Hepatocyte (in vitro differentiated cells): ENCODE results near the gene ADAP2. TPM values are rescaled to one million over a fixed set of nuclear protein-coding genes. Genes with fewer than 3 reads are reported as not detected.

Experiments used
- DNase-seq: peaks from one replicate; pipeline ENCODE4 v3.0.0-alpha.2; 2016; ENCODE audit warnings: low spot score
- H2AFZ ChIP-seq: fragments of 200-600 bp; sonication (generic); 2 replicates; pipeline ENCODE4 v1.6.0; 2016; ENCODE audit warnings: antibody characterized with exemption, mild to moderate bottlenecking
- H3K27ac ChIP-seq: fragments of 200-600 bp; sonication (generic); 2 replicates; pipeline ENCODE4 v1.5.1; 2016; ENCODE audit warnings: mild to moderate bottlenecking
- H3K27me3 ChIP-seq: fragments of 200-600 bp; sonication (generic); 2 replicates; pipeline ENCODE4 v1.6.1; 2016
- H3K36me3 ChIP-seq: fragments of 200-600 bp; sonication (generic); replicated peaks from 2 replicates; pipeline ENCODE4 v1.5.1; 2016; ENCODE audit warnings: low read depth; ENCODE audit not compliant: insufficient read depth
- H3K4me1 ChIP-seq: fragments of 200-600 bp; sonication (generic); 2 replicates; pipeline ENCODE4 v1.5.1; 2016; ENCODE audit warnings: mild to moderate bottlenecking, moderate library complexity; ENCODE audit not compliant: insufficient read depth
- H3K4me2 ChIP-seq: fragments of 200-600 bp; sonication (generic); 2 replicates; pipeline ENCODE4 v1.6.0; 2016
- H3K4me3 ChIP-seq: fragments of 200-600 bp; sonication (generic); 2 replicates; pipeline ENCODE4 v1.5.1; 2016; ENCODE audit warnings: mild to moderate bottlenecking
- H3K79me2 ChIP-seq: fragments of 200-600 bp; sonication (generic); 2 replicates; pipeline ENCODE4 v1.6.0; 2017; ENCODE audit warnings: mild to moderate bottlenecking
- H3K9me2 ChIP-seq: fragments of 200-600 bp; sonication (generic); replicated peaks from 2 replicates; pipeline ENCODE4 v1.6.0; 2017; ENCODE audit warnings: mild to moderate bottlenecking; ENCODE audit not compliant: insufficient read depth
- H3K9me3 ChIP-seq: fragments of 200-600 bp; sonication (generic); 2 replicates; pipeline ENCODE4 v1.5.1; 2016; ENCODE audit warnings: low read depth, mild to moderate bottlenecking
- H4K20me1 ChIP-seq: fragments of 200-600 bp; sonication (generic); 2 replicates; pipeline ENCODE4 v1.6.0; 2016; ENCODE audit warnings: mild to moderate bottlenecking; ENCODE audit not compliant: insufficient read depth, poor library complexity, severe bottlenecking
- EZH2 ChIP-seq: fragments of 200-600 bp; sonication (generic); IDR thresholded peaks from 2 replicates; pipeline ENCODE4 v1.6.1; 2016; ENCODE audit warnings: antibody characterized with exemption, mild to moderate bottlenecking, borderline replicate concordance
- EZH2phosphoT487 ChIP-seq: fragments of 200-600 bp; sonication (generic); IDR thresholded peaks from one replicate; pipeline ENCODE4 v1.6.1; 2018; ENCODE audit warnings: antibody characterized with exemption, mild to moderate bottlenecking, low read depth, moderate library complexity; ENCODE audit not compliant: unreplicated experiment, severe bottlenecking
- WGBS: methylation state at CpG from one replicate; pipeline ENCODE4 v1.1.6; 2016; ENCODE audit warnings: low lambda C conversion rate; ENCODE audit errors: missing lambda C conversion rate; 5-methylcytosine and 5-hydroxymethylcytosine counted together
- polyA plus RNA-seq: library from polyadenylated mRNA; unstranded; fragments of >200 nt; fragmentation: Nextera tagmentation; extraction: Ambion mirVana; gene quantifications from 2 replicates; pipeline ENCODE4 v1.2.1, GENCODE V29; 2016
- total RNA-seq: library from RNA; depleted of rRNA; stranded (reverse); fragments of >200 nt; gene quantifications from 2 replicates; pipeline ENCODE4 v1.2.3, GENCODE V29; 2014
- TF ChIP-seq, protein P1 (sequence below): fragments of 200-600 bp; sonication (generic); IDR thresholded peaks from 2 replicates; pipeline ENCODE4 v1.5.1; 2016; ENCODE audit warnings: antibody characterized with exemption, mild to moderate bottlenecking; ENCODE audit not compliant: poor library complexity

ADAP2 gene
- total and polyA plus RNA-seq, 2 experiments from 2014 or later, result 0.70 to 1.5 TPM

DNA sequence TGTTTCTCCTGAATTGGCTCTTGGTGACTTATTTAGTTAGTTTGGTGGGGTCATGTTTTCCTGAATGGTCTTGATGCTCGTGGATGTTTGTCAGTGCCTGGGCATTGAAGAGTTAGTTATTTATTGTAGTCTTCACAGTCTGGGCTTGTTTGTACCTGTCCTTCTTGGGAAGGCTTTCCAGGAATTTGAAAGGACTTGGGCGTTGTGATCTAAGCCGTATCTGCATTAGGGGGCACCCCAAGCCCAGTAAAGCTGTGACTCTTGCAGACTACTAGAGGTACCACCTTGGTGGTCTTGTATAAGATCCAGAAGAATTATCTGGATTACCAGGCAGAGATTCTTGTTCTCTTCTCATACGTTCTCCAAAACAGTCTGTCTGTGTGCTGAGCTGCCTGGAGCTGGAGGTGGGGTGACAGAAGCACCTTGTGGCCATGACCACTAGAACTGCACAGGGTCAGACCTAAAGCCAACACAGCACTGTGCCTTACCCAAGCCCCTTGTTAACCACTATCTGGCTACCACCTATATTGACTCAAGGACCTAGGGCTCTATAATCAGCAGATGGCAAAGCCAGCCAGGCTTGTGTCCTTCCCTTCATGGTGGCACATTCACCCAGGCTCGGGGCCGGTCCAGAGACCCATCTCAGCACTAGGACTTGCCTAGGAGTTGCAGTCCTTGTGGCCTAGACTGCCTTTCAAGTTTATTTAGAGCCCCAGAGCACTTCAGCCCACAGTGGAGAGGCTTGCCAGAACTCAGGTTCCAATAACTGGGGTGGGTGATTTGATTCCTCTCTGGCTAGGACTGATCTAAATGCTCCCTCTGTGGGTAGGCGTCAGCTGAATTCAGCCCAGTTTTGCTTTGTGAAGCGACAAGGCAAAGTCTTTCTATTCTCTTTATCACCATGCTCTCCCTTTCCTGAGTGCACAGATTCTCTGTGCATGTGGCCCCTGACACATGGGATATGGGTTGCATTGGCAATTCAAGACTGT is 60.1 kb downstream of the ADAP2 start:
- no peak overlapping the region for H2AFZ ChIP-seq
- H3K9me3 ChIP-seq, result no peaks in the 10 kb centered on the region
- no peaks in the 10 kb centered on the region for H4K20me1 ChIP-seq
- peaks cover 7% of the 10 kb centered on the region for H3K79me2 ChIP-seq
- H3K4me3 ChIP-seq, result no peak overlapping the region
- no peaks in the 10 kb centered on the region for H3K9me2 ChIP-seq
- no peak overlapping the region for H3K27ac ChIP-seq
- no peaks in the 10 kb centered on the region for H3K36me3 ChIP-seq
- 81% methylated on average over 8 of the region's 8 CpGs for WGBS
- H3K4me2 ChIP-seq, result no peak overlapping the region
- no peaks in the 10 kb centered on the region for H3K27me3 ChIP-seq
- TF ChIP-seq, protein P1, sequence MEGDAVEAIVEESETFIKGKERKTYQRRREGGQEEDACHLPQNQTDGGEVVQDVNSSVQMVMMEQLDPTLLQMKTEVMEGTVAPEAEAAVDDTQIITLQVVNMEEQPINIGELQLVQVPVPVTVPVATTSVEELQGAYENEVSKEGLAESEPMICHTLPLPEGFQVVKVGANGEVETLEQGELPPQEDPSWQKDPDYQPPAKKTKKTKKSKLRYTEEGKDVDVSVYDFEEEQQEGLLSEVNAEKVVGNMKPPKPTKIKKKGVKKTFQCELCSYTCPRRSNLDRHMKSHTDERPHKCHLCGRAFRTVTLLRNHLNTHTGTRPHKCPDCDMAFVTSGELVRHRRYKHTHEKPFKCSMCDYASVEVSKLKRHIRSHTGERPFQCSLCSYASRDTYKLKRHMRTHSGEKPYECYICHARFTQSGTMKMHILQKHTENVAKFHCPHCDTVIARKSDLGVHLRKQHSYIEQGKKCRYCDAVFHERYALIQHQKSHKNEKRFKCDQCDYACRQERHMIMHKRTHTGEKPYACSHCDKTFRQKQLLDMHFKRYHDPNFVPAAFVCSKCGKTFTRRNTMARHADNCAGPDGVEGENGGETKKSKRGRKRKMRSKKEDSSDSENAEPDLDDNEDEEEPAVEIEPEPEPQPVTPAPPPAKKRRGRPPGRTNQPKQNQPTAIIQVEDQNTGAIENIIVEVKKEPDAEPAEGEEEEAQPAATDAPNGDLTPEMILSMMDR, result no peak
- TF ChIP-seq EZH2phosphoT487 (no peak), EZH2 (no peak)
- DNase-seq, result no peak
- no peaks in the 10 kb centered on the region for H3K4me1 ChIP-seq

DNA sequence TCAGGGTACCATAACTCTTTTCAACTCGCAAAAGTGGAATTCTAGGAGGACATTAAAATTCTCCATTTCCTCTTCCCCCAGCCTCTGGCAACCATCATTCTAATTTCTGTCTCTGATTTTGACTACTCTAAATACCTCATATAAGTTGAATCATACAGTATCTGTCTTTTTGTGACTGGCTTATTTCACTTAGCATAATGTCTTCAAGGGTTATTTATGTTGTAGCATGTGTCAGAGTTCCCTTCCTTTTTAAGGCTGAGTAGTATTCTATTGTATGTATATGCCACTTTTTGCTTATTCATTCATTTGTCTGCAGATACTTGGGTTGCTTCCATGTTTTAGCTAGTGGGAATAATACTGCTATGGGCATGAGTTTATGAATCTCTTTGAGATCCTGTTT is 61.1 kb downstream of the ADAP2 start:
- Histone ChIP-seq H3K4me1 (no peaks in the 10 kb centered on the region), H3K27ac (no peak overlapping the region), H3K4me2 (no peak overlapping the region), H3K79me2 (peaks cover 3% of the 10 kb centered on the region), H4K20me1 (no peaks in the 10 kb centered on the region), H3K27me3 (no peaks in the 10 kb centered on the region), H3K9me2 (no peaks in the 10 kb centered on the region), H3K4me3 (no peak overlapping the region), H3K36me3 (no peaks in the 10 kb centered on the region), H3K9me3 (no peaks in the 10 kb centered on the region), H2AFZ (no peak overlapping the region)
- no peak for TF ChIP-seq EZH2
- TF ChIP-seq, protein P1, result no peak
- TF ChIP-seq EZH2phosphoT487, result no peak
- DNase-seq, result no peak
- 100% methylated on average over 1 of the region's 1 CpG for WGBS

DNA sequence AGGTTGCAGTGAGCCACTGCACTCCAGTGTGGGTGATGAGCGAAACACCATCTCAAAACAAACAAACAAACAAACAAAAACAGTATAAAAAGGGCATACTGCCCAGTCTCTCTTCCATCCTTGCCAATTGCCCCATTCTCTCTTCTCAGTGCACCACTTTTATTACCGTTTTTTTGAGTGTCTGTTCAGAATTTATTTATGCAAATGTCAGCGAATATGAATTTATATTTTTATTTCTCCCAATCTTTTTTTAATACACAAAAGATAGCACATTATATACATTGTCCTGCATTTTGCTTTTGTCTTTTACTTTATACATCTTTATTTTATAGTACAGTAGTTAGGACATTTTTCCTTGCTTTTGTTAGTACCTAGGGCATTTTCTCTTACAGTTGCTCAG is 68.7 kb downstream of the ADAP2 start:
- Histone ChIP-seq H3K4me2 (no peak overlapping the region), H3K36me3 (no peaks in the 10 kb centered on the region), H3K4me3 (no peak overlapping the region), H3K79me2 (no peaks in the 10 kb centered on the region), H3K27me3 (no peaks in the 10 kb centered on the region), H3K9me3 (no peaks in the 10 kb centered on the region), H2AFZ (no peak overlapping the region), H3K4me1 (no peaks in the 10 kb centered on the region), H3K27ac (no peak overlapping the region), H4K20me1 (no peaks in the 10 kb centered on the region), H3K9me2 (no peaks in the 10 kb centered on the region)
- TF ChIP-seq, protein P1, result no peak
- no peak for TF ChIP-seq EZH2phosphoT487
- TF ChIP-seq EZH2, result no peak
- DNase-seq, result no peak
- 93% methylated on average over 3 of the region's 3 CpGs for WGBS
